HepG2 (cell line): ENCODE results near the gene AKR1A1. TPM values are rescaled to one million over a fixed set of nuclear protein-coding genes. Genes with fewer than 3 reads are reported as not detected.

ENCODE experiments used
- ARID4A ChIP-seq: sonication (generic); formaldehyde crosslinking; IDR thresholded peaks from 2 replicates; pipeline ENCODE4 v1.5.0; 2020; ENCODE audit warnings: mild to moderate bottlenecking, missing genetic modification reagents, borderline replicate concordance
- DR1 ChIP-seq: sonication (generic); formaldehyde crosslinking; IDR thresholded peaks from 2 replicates; pipeline ENCODE4 v1.8.0; 2021; ENCODE audit warnings: mild to moderate bottlenecking, missing genetic modification reagents, inconsistent platforms
- GTF2F1 ChIP-seq: fragments of 150-350 bp; IDR thresholded peaks from 2 replicates; pipeline ENCODE4 v1.6.1; 2014; ENCODE audit warnings: low read length
- HMGXB4 ChIP-seq, 2 experiments: sonication (generic) in 1 of 2; formaldehyde crosslinking in 1 of 2; IDR thresholded peaks; 2 replicates each; pipeline versions ENCODE4 v1.4.0 to v1.6.1; 2018 to 2020; ENCODE audit warnings: missing genetic modification reagents in 2 of 2, borderline replicate concordance in 1 of 2, low read depth in 1 of 2, mild to moderate bottlenecking in 1 of 2, missing biosample characterization in 1 of 2
- IRF9 ChIP-seq: sonication (generic); formaldehyde crosslinking; IDR thresholded peaks from 2 replicates; pipeline ENCODE4 v1.8.0; 2022; ENCODE audit warnings: missing genetic modification reagents, mild to moderate bottlenecking, borderline replicate concordance
- KDM4B ChIP-seq: sonication (generic); formaldehyde crosslinking; IDR thresholded peaks from 2 replicates; pipeline ENCODE4 v1.4.0; 2020; ENCODE audit warnings: missing genetic modification reagents
- LCORL ChIP-seq, 2 experiments: fragments of 450-650 bp in 1 of 2; sonication (generic) in 1 of 2; formaldehyde crosslinking in 1 of 2; IDR thresholded peaks; 2 replicates each; pipeline versions ENCODE4 v1.5.0 to v1.6.1; 2017 to 2020; ENCODE audit warnings: antibody characterized with exemption in 1 of 2, missing genetic modification reagents in 1 of 2
- MBD4 ChIP-seq: IDR thresholded peaks from 2 replicates; pipeline ENCODE4 v1.6.1; 2012; ENCODE audit warnings: low read length, inconsistent platforms, borderline replicate concordance
- MNT ChIP-seq: fragments of 450-650 bp; IDR thresholded peaks from 2 replicates; pipeline ENCODE4 v1.6.1; 2016
- MXD3 ChIP-seq: IDR thresholded peaks from 2 replicates; pipeline ENCODE4 v1.6.1; 2016; ENCODE audit warnings: mild to moderate bottlenecking, missing biosample characterization, missing genetic modification reagents
- NRL ChIP-seq: sonication (generic); formaldehyde crosslinking; IDR thresholded peaks from 2 replicates; pipeline ENCODE4 v1.5.0; 2020; ENCODE audit warnings: missing genetic modification reagents, mild to moderate bottlenecking, moderate library complexity, borderline replicate concordance
- SOX13 ChIP-seq, 3 experiments: fragments of 450-650 bp in 1 of 3; sonication (generic) in 1 of 3; formaldehyde crosslinking in 1 of 3; IDR thresholded peaks in 2 of 3; conservative IDR thresholded peaks in 1 of 3; 2 replicates each; pipeline versions ENCODE4 v1.5.0 to v1.6.1; 2016 to 2020; ENCODE audit warnings: antibody characterized with exemption in 1 of 3, mild to moderate bottlenecking in 1 of 3, missing compliant biosample characterization in 1 of 3, missing genetic modification reagents in 1 of 3, moderate library complexity in 1 of 3
- TEAD3 ChIP-seq: optimal IDR thresholded peaks from 2 replicates; pipeline ENCODE3; 2016; ENCODE audit warnings: borderline replicate concordance
- ZNF530 ChIP-seq: sonication (generic); formaldehyde crosslinking; IDR thresholded peaks from 2 replicates; pipeline ENCODE4 v1.5.0; 2020; ENCODE audit warnings: low read depth, mild to moderate bottlenecking, missing genetic modification reagents
- ZNF546 ChIP-seq: sonication (generic); formaldehyde crosslinking; conservative IDR thresholded peaks from 2 replicates; pipeline ENCODE4 v1.8.1; 2023; ENCODE audit warnings: mild to moderate bottlenecking, missing genetic modification reagents
- ZNF737 ChIP-seq: sonication (generic); formaldehyde crosslinking; IDR thresholded peaks from 2 replicates; pipeline ENCODE4 v1.5.0; 2020; ENCODE audit warnings: missing genetic modification reagents, mild to moderate bottlenecking, borderline replicate concordance
- ZNF792 ChIP-seq: IDR thresholded peaks from 2 replicates; pipeline ENCODE4 v1.6.1; 2016
- ZNF816 ChIP-seq: sonication (generic); formaldehyde crosslinking; IDR thresholded peaks from 2 replicates; pipeline ENCODE4 v1.8.0; 2022; ENCODE audit warnings: missing genetic modification reagents, mild to moderate bottlenecking, borderline replicate concordance
- ZSCAN12 ChIP-seq: sonication (generic); formaldehyde crosslinking; IDR thresholded peaks from 2 replicates; pipeline ENCODE4 v1.9.0; 2021; ENCODE audit warnings: mild to moderate bottlenecking, missing genetic modification reagents
- polyA plus RNA-seq, 8 experiments: library from polyadenylated mRNA; depleted of rRNA in 3 of 8; stranded (reverse) in 7 of 8; unstranded in 1 of 8; fragments of >200 nt; fragmentation: Illumina TruSeq in 4 of 8; extraction: Trizol in 4 of 8; gene quantifications; 2 replicates each; pipeline versions ENCODE4 v1.2.1 to v1.2.3, GENCODE V29; 2011 to 2016; ENCODE audit warnings: low read depth in 4 of 8, missing spikeins in 1 of 8, mixed read lengths in 1 of 8; ENCODE audit not compliant: insufficient read depth in 1 of 8
- total RNA-seq, 5 experiments: library from RNA; depleted of rRNA; stranded (reverse); fragments of >200 nt; fragmentation: Illumina TruSeq; extraction: Trizol; gene quantifications; 2 replicates each; pipeline ENCODE4 v1.2.3, GENCODE V29; 2016; ENCODE audit warnings: low read depth in 1 of 5

Gene AKR1A1
- total and polyA plus RNA-seq, 2 of the 13 experiments (the other 11 are each of a cell fraction or from before 2014, with no cell fraction given), result 181 to 217 TPM

GRCh38 chr1:45545553-45546310 lies 4.9 kb upstream of the AKR1A1 start (continued):
- TF ChIP-seq ARID4A (peak; percentile 40; the same call in 1 of the 2 replicates), NRL (CRISPR knock-in tag) (no peak), TEAD3 (CRISPR knock-in tag) (peak; percentile 77), HMGXB4 (CRISPR knock-in tag; IDR thresholded peaks at IDR 0.05; ENCODE audit: borderline replicate concordance in 1 of 2, low read depth in 1 of 2) (peak in 1 of 2 experiments; percentile 39; a peak in 1 of 4 replicates), LCORL (IDR thresholded peaks at IDR 0.05) (peak; percentile 24; the same call in 1 of the 2 replicates), LCORL (CRISPR knock-in tag; IDR thresholded peaks at IDR 0.05) (peak; percentile 69; the same call in 1 of the 2 replicates), ZNF816 (no peak), GTF2F1 (no peak), ZSCAN12 (no peak), KDM4B (CRISPR knock-in tag) (no peak), MNT (no peak), SOX13 (IDR thresholded peaks at IDR 0.05) (no peak), SOX13 (CRISPR knock-in tag; conservative IDR thresholded peaks at IDR 0.05 in 1 of 2, IDR thresholded peaks at IDR 0.05 in 1 of 2) (peak in 1 of 2 experiments; percentile 29; a peak in 1 of 4 replicates), ZNF530 (CRISPR knock-in tag) (no peak), MXD3 (CRISPR knock-in tag) (no peak), IRF9 (CRISPR knock-in tag) (no peak), ZNF546 (CRISPR knock-in tag) (no peak), DR1 (CRISPR knock-in tag) (no peak), ZNF737 (no peak), MBD4 (no peak), ZNF792 (0 out of 2 replicates have a peak, but pooled peaks have one; percentile 21)
